NT2/D1 (cell line): ENCODE data around the gene STK25.

Source experiments
- SUZ12 ChIP-seq: IDR thresholded peaks from 2 replicates; pipeline ENCODE4 v1.6.1; 2011; ENCODE audit not compliant: insufficient read length, insufficient read depth; ENCODE audit errors: extremely low read depth
- YY1 ChIP-seq: IDR thresholded peaks from 2 replicates; pipeline ENCODE4 v1.6.1; 2011; ENCODE audit not compliant: insufficient read length, insufficient read depth
- ZNF274 ChIP-seq: IDR thresholded peaks from 2 replicates; pipeline ENCODE4 v1.6.1; 2011; ENCODE audit warnings: mild to moderate bottlenecking, low read depth, low read length

DNA sequence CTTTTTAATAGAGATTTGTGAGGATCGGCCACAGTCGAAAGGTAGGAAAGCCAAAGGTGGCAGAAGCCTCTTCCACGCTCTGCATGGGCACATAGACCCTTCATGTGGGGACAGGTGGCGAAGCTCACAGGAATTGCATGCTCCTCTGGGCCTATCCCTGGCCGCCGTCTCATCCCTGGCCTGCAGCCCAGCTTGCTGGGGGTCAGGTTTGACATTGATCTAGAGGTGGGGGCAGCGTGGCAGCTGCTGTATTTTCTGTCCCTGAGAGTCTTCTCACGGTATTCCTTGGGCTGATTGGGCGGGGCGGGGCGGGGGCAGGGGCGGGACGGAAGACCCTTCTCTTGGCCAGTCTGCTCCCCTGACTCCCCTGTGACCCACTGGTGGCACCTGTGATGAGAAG is 48.9 kb downstream of the STK25 start:
- no peak for TF ChIP-seq ZNF274
- TF ChIP-seq YY1 = no peak
- no peak for TF ChIP-seq SUZ12
